Neural crest cell (in vitro differentiated cells): ENCODE data around the gene TSC22D4. TPM values are rescaled to one million over a fixed set of nuclear protein-coding genes. Genes with fewer than 3 reads are reported as not detected.

Experiments used
- DNase-seq: peaks from one replicate; pipeline ENCODE4 v3.0.0; 2021; ENCODE audit warnings: low read depth, mixed read lengths, low spot score
- H3K27ac Mint-ChIP-seq: one replicate; pipeline ENCODE4 v1.8.0; 2021; ENCODE audit warnings: mild to moderate bottlenecking, mixed read lengths; ENCODE audit not compliant: unreplicated experiment
- H3K27me3 Mint-ChIP-seq: 2 replicates; pipeline ENCODE4 v1.8.0; 2021; ENCODE audit warnings: low read depth, mild to moderate bottlenecking, mixed read lengths
- H3K36me3 Mint-ChIP-seq: 2 replicates; pipeline ENCODE4 v1.8.0; 2021; ENCODE audit warnings: low read depth, mild to moderate bottlenecking, mixed read lengths
- H3K4me1 Mint-ChIP-seq: 2 replicates; pipeline ENCODE4 v1.8.0; 2021; ENCODE audit warnings: mixed read lengths
- H3K4me3 Mint-ChIP-seq: one replicate; pipeline ENCODE4 v1.8.0; 2021; ENCODE audit warnings: mild to moderate bottlenecking, mixed read lengths
- H3K9me3 Mint-ChIP-seq: 2 replicates; pipeline ENCODE4 v1.8.0; 2021; ENCODE audit warnings: mixed read lengths
- CTCF ChIP-seq: fragments of 200-600 bp; sonication (generic); conservative IDR thresholded peaks from 2 replicates; pipeline ENCODE4 v1.5.0; 2021; ENCODE audit warnings: antibody characterized with exemption, mild to moderate bottlenecking
- total RNA-seq: library from RNA; stranded (reverse); gene quantifications from 2 replicates; pipeline ENCODE4 v1.2.1, GENCODE V29; 2021

The TSC22D4 gene
- total RNA-seq, 1 donor from 2014 or later, result 32.8 TPM

- H3K27me3 Mint-ChIP-seq, result no peaks in the 10 kb centered on the region
- no peak for DNase-seq
- H3K9me3 Mint-ChIP-seq, result no peaks in the 10 kb centered on the region
- no peak for TF ChIP-seq CTCF
- H3K4me3 Mint-ChIP-seq, result peak overlapping the region; percentile 88
- peak overlapping the region; percentile 96 for H3K27ac Mint-ChIP-seq
- no peaks in the 10 kb centered on the region for H3K36me3 Mint-ChIP-seq
- peaks cover 29% of the 10 kb centered on the region for H3K4me1 Mint-ChIP-seq
These were observed 2.8 kb downstream of the TSC22D4 start for GRCh38 chr7:100476101-100476780.

DNA sequence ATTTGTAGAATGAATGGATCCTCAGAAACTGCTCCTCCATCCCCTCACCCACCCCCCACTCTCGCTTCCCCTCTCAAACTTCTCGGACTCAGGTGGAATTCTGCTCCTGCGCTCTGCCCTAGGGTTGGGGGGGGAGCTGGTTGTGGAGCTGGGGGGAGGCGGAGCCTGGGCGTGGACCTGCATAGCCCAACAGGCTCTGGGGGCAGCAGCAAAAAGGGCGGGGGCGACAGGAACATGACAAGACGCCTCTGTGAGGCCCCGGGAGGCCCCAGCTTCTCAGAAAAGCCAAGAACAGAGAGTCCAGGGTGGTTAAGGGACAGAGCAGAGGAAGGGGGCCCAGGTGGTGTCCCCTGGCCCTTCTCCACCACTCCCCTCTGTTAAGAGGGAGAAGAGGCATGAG, 3.5 kb downstream of the TSC22D4 start:
- no peaks in the 10 kb centered on the region for H3K27me3 Mint-ChIP-seq
- H3K4me1 Mint-ChIP-seq, result peaks cover 29% of the 10 kb centered on the region
- no peaks in the 10 kb centered on the region for H3K9me3 Mint-ChIP-seq
- TF ChIP-seq CTCF, result no peak
- peak overlapping the region; percentile 88 for H3K4me3 Mint-ChIP-seq
- DNase-seq, result no peak
- no peaks in the 10 kb centered on the region for H3K36me3 Mint-ChIP-seq
- H3K27ac Mint-ChIP-seq, result peak overlapping the region; percentile 96

DNA sequence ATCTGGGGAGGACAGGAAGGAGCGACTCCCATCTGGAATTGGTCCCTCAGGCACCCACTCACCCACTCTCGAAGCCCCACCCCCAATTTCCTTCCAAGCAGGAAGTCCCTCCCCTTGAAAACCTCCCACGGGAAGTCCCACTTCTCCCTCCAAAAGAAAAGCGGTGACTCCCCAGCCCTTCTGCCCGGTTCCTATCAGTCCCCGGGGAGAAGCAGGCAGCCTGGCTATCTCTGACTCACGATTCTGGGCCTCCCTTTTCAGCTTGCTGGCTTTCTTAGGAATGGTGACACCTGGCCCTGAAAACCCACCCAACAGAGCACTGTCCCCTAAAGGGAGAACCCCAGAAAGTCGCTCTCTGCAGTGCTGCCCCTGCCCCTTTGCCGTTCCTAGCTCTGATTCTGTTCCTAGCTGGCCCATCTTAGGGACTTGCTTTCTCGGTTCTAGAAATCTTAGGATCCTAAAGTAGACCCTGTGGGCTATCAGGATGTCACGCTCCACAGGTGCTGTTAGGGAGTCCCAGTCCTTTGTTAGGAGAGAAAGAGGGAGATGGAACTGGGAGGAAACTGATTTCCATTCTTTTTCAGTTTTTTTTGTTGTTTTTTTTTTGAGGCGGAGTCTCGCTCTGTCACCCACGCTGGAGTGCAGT, 6.0 kb downstream of the TSC22D4 start:
- H3K4me1 Mint-ChIP-seq, result peaks cover 25% of the 10 kb centered on the region
- H3K9me3 Mint-ChIP-seq, result no peaks in the 10 kb centered on the region
- H3K27me3 Mint-ChIP-seq, result no peaks in the 10 kb centered on the region
- no peak overlapping the region for H3K27ac Mint-ChIP-seq
- no peak for TF ChIP-seq CTCF
- no peaks in the 10 kb centered on the region for H3K36me3 Mint-ChIP-seq
- H3K4me3 Mint-ChIP-seq, result no peak overlapping the region
- no peak for DNase-seq

GRCh38 chr7:100472121-100472851, 6.7 kb downstream of the TSC22D4 start:
- no peak overlapping the region for H3K4me3 Mint-ChIP-seq
- no peaks in the 10 kb centered on the region for H3K9me3 Mint-ChIP-seq
- H3K27ac Mint-ChIP-seq, result no peak overlapping the region
- TF ChIP-seq CTCF, result no peak
- DNase-seq, result no peak
- no peaks in the 10 kb centered on the region for H3K36me3 Mint-ChIP-seq
- peaks cover 25% of the 10 kb centered on the region for H3K4me1 Mint-ChIP-seq
- H3K27me3 Mint-ChIP-seq, result no peaks in the 10 kb centered on the region

DNA sequence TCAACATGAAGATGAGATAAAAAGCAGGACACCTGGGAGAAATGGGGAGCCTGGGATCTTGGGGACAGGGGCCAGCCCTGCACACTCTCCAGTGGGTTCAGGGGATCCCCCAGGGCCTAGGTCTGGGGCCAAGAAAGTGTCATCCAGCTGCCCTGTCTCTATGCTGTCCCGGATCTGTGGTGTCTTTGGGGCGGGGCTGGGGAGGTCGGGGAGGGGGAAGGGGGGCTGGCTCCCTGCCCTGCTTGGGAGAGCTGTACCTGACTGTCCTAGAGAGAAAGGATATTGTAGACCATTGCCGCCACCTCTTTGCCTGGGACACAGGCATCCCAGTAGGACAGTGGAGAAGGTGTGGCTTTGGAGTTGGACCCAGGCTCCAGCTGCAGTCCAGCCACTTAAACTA, 8.0 kb downstream of the TSC22D4 start:
- Mint-ChIP-seq H3K36me3 (no peaks in the 10 kb centered on the region), H3K9me3 (no peaks in the 10 kb centered on the region), H3K27ac (no peak overlapping the region), H3K27me3 (no peaks in the 10 kb centered on the region), H3K4me1 (peaks cover 13% of the 10 kb centered on the region), H3K4me3 (peak overlapping the region; percentile 33)
- DNase-seq, result no peak
- no peak for TF ChIP-seq CTCF
